GM21515 (cell line): ENCODE measurements around the gene PRKAB2.
"Not testable (repeated sequence)": the region's sequence is repeated elsewhere in the genome, so short reads cannot be mapped to it uniquely, and the experiment has no call there.

ENCODE experiments used
- ATAC-seq: cut with Tn5 transposase; IDR thresholded peaks from one replicate; pipeline ENCODE4 v1.9.1; 2021; ENCODE audit not compliant: unreplicated experiment

PRKAB2 gene, protein sequence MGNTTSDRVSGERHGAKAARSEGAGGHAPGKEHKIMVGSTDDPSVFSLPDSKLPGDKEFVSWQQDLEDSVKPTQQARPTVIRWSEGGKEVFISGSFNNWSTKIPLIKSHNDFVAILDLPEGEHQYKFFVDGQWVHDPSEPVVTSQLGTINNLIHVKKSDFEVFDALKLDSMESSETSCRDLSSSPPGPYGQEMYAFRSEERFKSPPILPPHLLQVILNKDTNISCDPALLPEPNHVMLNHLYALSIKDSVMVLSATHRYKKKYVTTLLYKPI

DNA sequence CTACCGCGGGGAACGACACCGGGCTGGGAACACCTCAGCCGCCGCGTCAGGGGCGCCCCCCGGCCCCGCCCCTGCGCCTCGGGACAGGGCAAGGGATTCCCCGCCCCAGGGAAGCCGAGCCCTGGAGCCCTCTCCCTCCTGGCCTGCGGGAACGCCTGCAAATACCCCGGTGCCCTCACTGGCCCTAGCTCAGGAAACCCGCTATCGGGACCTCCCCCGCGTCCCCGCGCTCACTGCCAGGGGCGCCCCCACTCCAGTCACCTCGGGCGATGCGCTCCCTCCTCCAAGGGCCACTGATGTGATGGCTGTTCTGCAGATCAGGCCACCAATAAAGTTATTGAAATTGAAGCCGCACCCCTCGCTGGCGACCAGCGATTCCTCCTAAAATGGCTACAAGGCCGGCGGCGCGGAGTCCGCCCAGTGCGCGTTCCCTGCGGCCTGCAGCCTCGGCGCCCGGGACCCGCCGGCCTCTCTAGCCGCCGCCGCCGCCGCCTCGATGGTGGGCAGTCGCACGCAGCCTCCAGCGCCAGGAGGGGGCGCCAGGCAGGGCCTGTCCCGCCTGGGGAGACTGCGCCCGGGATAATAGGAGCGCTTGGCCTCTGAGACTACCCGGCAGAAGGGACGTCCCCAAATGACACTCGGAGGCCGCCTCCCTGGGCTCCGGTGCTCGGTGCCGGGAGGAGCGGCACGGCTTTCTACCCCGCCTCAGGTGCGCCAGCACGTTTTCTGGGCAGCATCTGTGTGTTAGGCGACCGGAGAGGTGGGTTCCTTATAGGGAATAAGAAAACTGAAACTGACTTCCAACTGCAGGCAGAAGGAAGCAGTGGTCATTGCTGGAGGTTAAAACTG lies at the start of gene PRKAB2:
Gene PRKAB2, minus strand, starts transcription at position 303 of the 849 bp plus-strand sequence. CDS start 326 bp downstream, outside the sequence.
- ATAC-seq: peak; percentile 89

DNA sequence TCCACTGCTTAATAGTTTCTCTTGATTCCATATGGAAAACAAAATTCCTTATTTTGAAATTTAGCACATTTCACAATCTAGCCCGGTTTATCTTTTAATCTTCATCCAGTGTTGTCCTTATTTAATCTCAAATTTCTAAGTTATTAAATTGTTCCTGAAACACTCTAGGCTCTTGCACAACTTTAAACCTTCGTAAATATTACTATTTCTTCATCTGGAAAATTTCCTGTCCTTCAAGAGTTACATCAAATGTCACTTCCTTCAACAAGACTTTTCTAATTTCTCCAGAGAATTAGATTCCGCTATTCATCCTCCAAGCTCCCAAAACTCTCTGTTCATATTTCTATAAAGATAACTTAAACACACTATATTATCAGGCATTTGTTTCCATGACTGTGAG lies 46.3 kb upstream of the PRKAB2 start:
- ATAC-seq: no peak

DNA sequence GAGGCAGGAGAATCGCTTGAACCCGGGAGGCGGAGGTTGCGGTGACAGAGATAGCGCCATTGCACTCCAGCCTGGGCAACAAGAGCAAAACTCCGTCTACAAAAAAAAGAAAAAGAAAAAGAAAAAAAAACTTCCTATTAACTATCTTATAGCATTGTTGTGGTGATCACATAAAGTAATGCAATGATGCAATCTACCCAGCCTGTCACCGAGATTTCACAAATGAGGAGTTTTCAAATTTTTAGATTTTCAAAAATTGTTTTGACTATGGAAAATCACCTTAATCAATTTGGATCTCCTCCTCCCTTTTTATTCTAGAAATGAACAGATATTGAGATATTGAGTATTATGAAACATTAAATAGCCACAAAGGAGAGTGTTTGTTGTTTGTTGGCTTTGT lies 44.9 kb upstream of the PRKAB2 start:
- ATAC-seq: no peak

DNA sequence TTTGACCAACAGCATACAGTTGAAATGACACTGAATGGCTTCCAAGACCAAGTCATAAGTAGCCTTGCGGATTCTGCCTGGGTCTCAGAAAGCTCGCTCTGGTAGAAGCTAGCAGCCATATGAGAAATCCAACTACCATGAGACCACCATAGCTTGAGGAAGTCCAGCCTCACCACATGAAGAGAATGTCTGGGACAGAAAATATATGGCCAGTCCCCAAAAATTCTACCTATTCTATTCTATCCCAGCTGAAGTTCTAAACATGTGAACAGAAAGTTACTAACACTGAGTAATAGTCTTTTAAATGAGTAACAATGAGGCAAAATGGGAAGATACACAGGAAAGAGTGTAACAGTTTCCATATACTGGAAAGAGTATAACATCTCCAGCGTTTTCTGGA lies 43.9 kb upstream of the PRKAB2 start:
- no peak for ATAC-seq

DNA sequence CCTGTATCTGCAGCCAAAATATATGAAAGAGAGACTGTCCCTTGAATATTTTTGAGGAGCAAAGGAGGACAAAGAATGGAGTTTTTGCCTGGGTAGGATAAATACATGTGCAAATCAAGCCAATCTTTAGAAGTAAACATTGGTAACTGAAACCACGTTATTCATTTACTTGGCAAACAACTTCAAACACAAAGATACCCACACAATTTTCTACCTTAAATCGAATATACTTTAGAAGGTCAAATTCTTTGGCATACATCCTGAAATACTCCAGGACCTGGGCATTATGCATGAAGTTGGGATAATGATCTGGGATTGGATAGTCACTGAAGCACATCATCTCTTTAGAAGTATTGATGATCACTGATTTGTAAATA lies 43.3 kb upstream of the PRKAB2 start:
- no peak for ATAC-seq

DNA sequence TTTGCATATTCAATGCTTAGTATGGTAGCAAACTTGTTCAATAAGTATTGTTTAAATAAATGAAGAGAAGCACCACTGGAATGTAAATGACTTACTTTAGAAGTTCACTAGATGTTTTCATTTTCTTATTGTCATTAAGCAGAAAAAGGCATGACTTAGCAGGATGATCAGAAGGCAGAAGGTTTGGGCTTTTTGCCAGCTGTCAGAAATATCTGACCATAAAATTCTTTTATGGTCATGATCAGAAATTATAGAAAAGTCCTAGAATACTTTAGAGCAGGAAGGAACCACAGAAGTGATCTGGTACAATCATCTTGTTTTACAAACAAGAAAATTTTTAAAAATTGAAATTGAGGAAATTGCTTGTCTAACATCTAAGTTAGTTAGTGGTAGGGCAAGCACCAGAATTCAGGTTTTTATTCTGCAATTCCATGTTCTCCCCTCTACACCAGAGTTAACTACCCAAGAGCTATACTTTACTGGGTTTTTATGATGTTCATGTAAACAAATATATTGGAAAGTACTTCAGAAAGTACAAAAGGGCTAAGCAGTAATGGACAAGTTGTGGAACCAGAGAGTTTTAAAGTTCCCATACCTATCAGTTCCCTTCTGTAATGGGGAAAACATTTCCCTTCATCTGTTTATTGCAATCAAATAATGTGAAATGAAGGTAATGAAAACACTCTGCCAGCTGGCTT lies 42.7 kb upstream of the PRKAB2 start:
- no peak for ATAC-seq

DNA sequence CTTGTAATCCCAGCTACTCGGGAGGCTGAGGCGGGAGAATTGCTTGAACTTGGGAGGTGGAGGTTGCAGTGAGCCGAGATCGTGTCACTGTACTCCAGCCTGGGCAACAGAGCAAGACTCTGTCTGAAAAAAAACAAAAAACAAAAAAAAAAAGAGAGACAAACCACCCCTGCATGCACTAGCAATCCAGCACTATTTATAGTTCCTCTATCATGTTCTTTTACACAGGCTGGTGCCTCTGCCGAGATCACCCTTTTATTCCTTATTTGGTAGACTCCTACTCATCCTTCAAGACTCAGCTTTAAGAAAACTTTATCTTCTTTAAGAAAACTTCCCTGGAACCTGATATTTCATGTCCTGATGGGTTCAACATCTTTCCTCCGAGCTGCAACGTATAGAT lies 42.1 kb upstream of the PRKAB2 start:
- ATAC-seq: no peak

DNA sequence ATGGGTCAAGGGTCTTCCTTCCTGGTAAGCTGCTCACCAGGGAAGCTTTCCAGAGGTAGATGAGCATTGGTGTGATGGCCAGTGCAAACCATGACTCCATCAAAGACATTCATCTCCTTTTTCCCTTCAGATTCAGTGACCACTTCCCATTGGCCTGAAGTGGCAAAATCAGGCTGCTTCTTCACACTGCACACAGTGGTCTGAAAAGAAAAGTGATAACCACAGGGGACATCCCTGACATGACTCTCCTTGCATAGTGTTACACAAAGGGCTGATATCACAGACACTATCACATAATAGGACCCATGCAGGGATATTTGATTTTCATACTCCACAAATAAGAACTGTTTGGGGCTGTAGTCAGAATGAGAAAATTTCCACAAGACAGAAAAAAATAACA lies 41.0 kb upstream of the PRKAB2 start:
- ATAC-seq: no peak

DNA sequence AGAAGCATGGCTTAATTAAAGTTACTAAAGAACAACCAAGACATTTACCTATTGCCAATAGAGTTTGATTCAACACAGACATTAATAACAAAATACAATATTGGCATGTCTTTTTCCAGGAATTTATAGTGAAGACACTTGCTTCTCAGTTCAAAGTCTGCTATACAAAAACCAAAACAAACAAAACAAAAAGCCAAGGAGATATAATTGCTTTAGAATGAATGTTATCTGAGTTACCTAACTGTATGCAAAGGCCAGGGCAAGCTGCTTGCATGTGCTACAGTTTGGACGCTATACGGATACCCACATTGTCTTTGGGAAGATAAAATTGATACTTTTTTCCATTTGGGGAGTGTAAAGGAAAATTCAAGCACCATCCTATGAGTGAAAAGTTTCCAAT lies 39.3 kb upstream of the PRKAB2 start:
- no peak for ATAC-seq

DNA sequence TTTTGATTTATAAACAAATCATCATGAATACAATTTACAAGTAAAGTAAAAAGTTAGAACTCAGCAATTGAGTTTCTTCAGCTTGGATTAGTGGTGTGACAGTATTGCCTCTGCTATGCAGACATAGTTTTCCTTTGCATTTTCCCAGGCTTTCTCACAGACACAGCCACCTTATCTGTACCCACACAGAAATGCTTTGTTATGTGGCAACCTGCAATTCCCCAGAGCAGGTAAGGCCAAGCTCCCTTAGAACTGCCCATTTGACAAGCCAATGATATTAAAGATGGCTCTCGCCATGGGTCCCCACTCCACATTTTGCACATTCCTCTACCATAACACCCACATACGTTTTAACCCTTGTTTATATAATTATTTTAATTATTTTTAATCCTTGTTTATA lies 38.7 kb upstream of the PRKAB2 start:
- no peak for ATAC-seq

DNA sequence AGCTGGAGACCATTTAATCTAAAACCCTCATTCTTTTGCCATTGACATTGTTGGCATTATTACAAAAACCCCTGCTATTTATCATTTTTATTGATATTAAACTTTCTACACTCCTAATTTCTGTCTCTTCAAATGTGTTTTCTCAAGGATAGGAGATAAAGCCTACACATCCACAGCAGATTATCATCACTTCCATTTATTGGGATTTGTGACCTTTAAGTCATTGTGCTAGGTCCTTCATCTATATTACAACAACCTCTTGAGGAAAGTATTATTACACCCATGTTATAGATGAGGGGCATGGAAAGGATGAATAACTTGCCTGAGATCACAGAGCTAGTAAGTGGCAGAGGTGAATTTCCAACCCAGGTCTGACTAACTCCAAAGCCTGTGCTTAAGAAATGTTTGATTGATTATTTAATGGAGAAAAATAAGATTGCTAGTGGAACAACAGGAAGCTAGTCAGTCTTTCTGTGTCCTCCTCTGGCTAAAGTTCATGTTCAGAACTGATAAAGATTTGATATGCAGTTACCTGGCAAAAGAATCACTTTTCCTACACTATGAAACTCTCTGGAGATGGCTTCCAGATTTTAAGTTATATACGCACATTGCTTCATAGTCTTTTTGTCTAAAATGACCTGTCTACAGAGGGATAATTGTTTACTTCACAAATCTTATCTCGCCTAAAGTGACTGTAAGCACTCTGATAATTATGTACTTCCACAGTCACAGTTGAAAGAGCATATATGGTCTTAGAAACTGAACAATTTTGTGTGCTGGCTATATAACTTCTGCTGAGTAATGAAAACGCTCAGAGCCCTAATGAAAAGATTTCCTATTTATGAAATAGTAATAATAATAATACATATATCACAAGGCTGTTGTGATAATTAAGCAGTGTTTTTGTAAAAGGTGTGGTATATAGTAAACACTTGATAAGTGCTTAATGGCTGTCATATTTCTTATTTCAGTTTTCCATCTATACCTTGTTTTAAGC lies 37.9 kb upstream of the PRKAB2 start:
- ATAC-seq: no peak

DNA sequence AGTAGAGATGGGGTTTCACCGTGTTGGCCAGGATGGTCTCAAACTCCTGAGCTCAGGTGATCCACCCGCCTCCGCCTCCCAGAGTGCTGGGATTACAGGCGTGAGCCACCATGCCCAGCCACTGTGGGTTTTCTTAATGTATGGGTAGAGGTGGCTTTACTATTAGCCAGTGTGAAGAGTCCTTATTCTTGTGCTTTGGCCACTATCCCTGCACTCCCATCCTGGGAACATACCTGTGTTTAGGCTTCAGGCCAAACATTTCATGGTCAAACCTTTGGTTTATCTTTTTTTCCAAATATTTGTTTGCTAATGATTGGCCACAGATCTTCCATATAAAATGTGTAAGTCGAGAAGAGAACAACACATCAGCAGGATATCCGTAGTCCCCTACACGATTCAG lies 36.3 kb upstream of the PRKAB2 start:
- no peak for ATAC-seq

DNA sequence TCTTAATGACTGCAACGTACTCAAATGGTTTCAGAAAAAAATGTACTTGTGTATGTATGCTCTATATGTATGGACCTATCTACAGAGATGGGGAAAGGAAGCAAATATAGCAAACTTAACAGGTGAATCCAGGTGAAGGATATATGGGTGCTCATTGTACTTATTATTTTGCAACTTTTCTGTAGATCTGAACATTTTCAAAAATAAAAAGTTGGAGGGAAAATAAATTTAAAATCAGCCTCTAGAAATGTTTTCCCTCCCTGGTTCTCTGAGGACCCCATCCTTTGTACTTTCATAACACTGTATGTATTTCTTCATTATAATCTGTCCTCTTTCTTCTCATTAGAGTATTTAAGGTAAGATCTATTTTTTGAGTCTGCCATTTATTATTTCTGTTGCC lies 34.9 kb upstream of the PRKAB2 start:
- no peak for ATAC-seq

DNA sequence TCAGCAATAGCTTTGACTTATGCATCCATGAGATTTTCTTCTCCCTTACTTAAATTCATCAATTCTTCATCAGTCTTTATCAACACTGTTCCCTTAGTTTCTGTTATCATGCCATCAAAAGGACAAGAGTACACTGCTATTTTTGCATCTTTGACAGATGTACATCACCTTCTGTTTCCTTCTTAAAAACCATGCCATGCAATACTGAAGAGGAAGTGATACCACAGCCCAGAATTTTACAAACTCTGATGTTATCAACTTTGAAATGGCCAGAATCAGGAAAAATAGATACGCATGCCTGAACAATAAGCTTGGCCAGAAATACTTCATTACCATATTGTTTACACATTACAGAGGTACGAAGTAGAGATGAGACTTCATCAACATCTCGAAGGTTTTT lies 31.8 kb upstream of the PRKAB2 start:
- ATAC-seq: no peak

DNA sequence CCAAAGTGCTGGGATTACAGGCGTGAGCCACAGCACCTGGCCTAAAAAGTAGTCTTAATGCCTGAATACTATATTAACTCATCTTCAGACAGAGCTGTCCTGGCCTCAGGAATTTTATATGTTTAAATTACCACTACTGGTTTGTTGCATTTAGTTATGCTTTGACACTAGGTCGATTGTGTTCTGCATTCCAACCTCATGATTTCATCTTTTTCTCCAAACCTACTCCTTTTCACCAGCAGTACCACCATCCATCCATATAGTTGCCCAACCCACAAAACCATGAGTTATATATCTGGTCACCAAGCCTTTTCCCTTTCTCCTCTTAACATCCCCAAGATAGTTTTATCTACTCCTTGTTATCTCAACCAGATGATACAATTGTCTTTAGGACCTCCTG lies 30.3 kb upstream of the PRKAB2 start:
- ATAC-seq: no peak

DNA sequence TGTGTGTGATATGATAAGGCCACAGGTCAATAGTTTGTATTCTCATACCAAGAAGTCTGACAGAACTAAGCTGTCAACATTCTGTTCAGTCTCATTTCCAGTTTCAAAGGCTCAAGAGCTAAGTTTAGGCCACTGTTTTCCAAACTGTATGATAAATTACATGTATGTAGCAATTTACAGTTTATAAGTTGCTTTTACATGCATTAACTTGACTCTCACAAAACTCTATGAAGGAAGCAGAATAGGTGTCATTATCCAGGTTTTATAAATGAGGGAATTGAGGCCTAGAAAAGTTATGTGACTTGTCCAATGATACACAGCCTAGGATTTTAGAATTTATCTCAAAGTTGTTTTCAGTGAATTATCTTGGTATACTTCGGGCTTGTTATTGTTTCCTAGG lies 29.5 kb upstream of the PRKAB2 start:
- no peak for ATAC-seq

DNA sequence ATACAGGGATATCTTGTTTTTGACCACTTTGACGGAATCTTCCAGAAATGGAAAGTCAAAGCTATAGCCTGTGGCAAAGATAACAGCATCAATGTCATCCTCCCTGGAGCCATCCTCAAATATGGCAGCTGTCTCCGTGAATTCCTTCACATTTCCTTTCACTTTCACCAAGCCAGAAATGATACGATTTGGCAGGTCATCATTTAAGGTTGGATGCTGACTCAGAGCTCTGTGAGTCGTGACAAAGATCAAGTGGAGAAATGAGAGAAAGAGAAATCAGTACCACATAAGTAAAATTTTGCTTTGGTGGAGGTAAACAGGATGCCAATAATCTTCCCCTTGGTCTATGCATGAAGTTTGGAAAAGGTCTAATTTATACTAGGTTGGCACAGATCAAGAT lies 29.0 kb upstream of the PRKAB2 start:
- ATAC-seq: no peak

DNA sequence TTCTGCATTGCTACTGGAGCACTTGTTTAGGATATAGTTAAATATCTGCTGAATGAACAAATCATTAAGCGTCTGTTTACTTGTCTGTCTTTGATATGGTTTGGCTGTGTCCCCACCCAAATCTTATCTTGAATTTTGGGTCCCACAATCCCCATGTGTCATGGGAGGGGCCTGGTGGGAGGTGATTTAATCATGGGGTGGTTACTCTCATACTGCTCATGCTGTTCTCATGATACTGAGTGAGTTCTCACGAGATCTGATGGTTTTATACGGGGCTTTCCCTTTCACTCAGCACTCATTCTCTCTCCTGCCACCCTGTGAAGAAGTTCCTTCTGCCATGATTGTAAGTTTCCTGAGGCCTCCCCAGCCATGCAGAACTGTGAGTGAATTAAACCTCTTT lies 25.1 kb upstream of the PRKAB2 start:
- not testable (repeated sequence) for ATAC-seq

DNA sequence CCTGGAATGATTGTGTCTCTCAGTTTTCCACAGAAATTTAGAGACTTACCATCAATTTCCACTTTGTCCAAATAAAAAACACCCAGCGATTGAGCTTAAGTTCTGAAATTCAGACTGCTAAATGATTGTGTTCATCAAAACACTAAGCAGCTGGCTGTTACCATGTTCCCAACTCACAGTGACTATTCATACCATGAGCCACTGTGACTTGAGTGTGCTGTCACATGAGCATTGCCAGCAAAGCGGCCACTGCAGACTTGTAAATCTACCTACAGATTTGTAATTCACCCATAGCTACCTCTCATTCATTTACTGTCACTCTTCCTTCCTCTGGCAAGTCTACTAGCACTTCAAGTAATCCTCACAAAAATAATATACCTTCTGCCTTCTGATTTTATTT lies 17.2 kb upstream of the PRKAB2 start:
- ATAC-seq: no peak

DNA sequence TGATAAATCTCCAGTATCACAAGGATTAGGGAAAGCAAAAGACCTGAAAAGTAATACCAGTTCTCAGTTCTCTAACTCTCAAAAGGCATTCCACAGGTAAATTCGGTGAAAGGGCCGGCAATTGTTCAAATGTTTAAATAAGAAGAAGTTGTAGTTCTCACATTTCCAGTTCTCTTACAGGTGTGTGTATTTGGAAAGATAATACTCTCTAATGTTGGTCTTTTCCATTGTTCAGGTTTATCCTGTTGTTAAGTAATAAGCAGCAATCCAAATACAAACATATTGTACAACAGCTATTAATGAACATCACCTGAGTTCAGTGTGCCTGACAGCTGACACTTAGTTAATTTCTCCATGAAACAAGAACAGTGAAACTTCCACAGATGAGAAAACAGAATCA lies 13.2 kb upstream of the PRKAB2 start:
- no peak for ATAC-seq
